HCT116 (cell line): ENCODE data around the gene SLC29A1. TPM values are rescaled to one million over a fixed set of nuclear protein-coding genes. Genes with fewer than 3 reads are reported as not detected.
A peak's percentile ranks its signal among the peaks of the same experiment; 100 is the strongest.

Experiments
- ATAC-seq: fragments of 200-7000 bp; cut with Tn5 transposase; 2 replicates; pipeline ENCODE4 v1.9.1; 2020; ENCODE audit warnings: mild to moderate bottlenecking, moderate library complexity
- BruUV-seq: library from RNA; stranded (reverse); fragments of 400-500 nt; replicated peaks from 2 replicates; lab custom pipeline; 2021; lab: Mats Ljungman, UMichigan
- CTCF ChIA-PET: fragments of 300-600 bp; sonication (Branson Sonifier 250); formaldehyde crosslinking; loops from one replicate; lab custom pipeline; 2021; ENCODE audit warnings: antibody characterized with exemption; lab: Charles Lee
- POLR2A ChIA-PET: fragments of 300-600, 350-600 bp; sonication (Branson Sonifier 250); formaldehyde crosslinking; loops from one replicate; lab custom pipeline; 2021; ENCODE audit warnings: antibody characterized with exemption; lab: Charles Lee
- RAD21 ChIA-PET, 2 experiments: fragments of 300-600 bp; sonication (Branson Sonifier 250); formaldehyde crosslinking; loops; one replicate each; lab custom pipeline; 2023; ENCODE audit warnings: low total read pairs in 2 of 2; ENCODE audit not compliant: uncharacterized antibody in 2 of 2, unreplicated experiment in 2 of 2, low non-redundant PET in 1 of 2; lab: Charles Lee
- DNase-seq: peaks from one replicate; pipeline ENCODE4 v3.0.0-alpha.2; 2010; ENCODE audit warnings: low read depth, low spot score
- H2AFZ ChIP-seq: fragments of 200-600 bp; shearing (Covaris generic), sonication (generic); 2 replicates; pipeline ENCODE4 v1.6.1; 2017; ENCODE audit warnings: low read depth, mixed run types, mixed read lengths, antibody characterized with exemption, low read length; ENCODE audit not compliant: poor library complexity, severe bottlenecking
- H3K27ac ChIP-seq: 2 replicates; pipeline ENCODE4 v1.5.1; 2012; ENCODE audit warnings: low read depth, low read length
- H3K27me3 ChIP-seq: fragments of 200-600 bp; sonication (generic); 2 replicates; pipeline ENCODE4 v1.6.1; 2016; ENCODE audit warnings: mixed run types, low read length, mixed read lengths; ENCODE audit not compliant: insufficient read depth
- H3K36me3 ChIP-seq, 2 experiments: fragments of 200-500 bp in 1 of 2; fragments of 200-600 bp in 1 of 2; sonication (Bioruptor generic) in 1 of 2; sonication (generic) in 1 of 2; 2 replicates each; pipeline versions ENCODE4 v1.5.1 to v1.6.1; 2014 to 2016; ENCODE audit warnings: low read length in 2 of 2, inconsistent platforms in 1 of 2, mixed read lengths in 1 of 2, mixed run types in 1 of 2; ENCODE audit not compliant: insufficient read depth in 2 of 2, control insufficient read depth in 1 of 2
- H3K4me1 ChIP-seq, 2 experiments: fragments of 200-600 bp in 1 of 2; sonication (generic) in 1 of 2; 2 replicates each; pipeline versions ENCODE4 v1.5.1 to v1.6.1; 2012 to 2017; ENCODE audit warnings: low read length in 2 of 2, inconsistent platforms in 1 of 2, mild to moderate bottlenecking in 1 of 2, mixed read lengths in 1 of 2, mixed run types in 1 of 2, moderate library complexity in 1 of 2; ENCODE audit not compliant: insufficient read depth in 2 of 2, control insufficient read depth in 1 of 2
- H3K4me2 ChIP-seq: fragments of 200-600 bp; sonication (generic); 2 replicates; pipeline ENCODE4 v1.6.1; 2017; ENCODE audit warnings: mixed run types, low read length, mixed read lengths
- H3K4me3 ChIP-seq, 2 experiments: fragments of 200-600 bp in 1 of 2; sonication (generic) in 1 of 2; replicated peaks in 1 of 2; 2 replicates each; pipeline ENCODE4 v1.5.1; 2011 to 2016; ENCODE audit warnings: low read length in 2 of 2, control low read depth in 1 of 2, low read depth in 1 of 2, mild to moderate bottlenecking in 1 of 2, mixed read lengths in 1 of 2, mixed run types in 1 of 2
- H3K79me2 ChIP-seq: fragments of 200-600 bp; sonication (generic); 2 replicates; pipeline ENCODE4 v1.6.1; 2017; ENCODE audit warnings: mild to moderate bottlenecking, mixed run types, low read length, moderate library complexity, mixed read lengths; ENCODE audit not compliant: insufficient read depth
- H3K9ac ChIP-seq: fragments of 200-600 bp; sonication (generic); 2 replicates; pipeline ENCODE4 v1.6.1; 2016; ENCODE audit warnings: low read length, mixed read lengths
- H3K9me2 ChIP-seq: fragments of 200-600 bp; sonication (generic), shearing (Covaris generic); 2 replicates; pipeline ENCODE4 v1.6.1; 2017; ENCODE audit warnings: mixed run types, mild to moderate bottlenecking, moderate library complexity; ENCODE audit not compliant: insufficient read depth
- H3K9me3 ChIP-seq, 2 experiments: fragments of 200-500 bp in 1 of 2; fragments of 200-600 bp in 1 of 2; sonication (Bioruptor generic) in 1 of 2; sonication (generic) in 1 of 2; 2 replicates each; pipeline ENCODE4 v1.6.1; 2014 to 2017; ENCODE audit warnings: low read length in 2 of 2, mixed read lengths in 2 of 2, inconsistent platforms in 1 of 2, low read depth in 1 of 2, mild to moderate bottlenecking in 1 of 2, mixed run types in 1 of 2, moderate library complexity in 1 of 2; ENCODE audit not compliant: control insufficient read depth in 1 of 2, insufficient read depth in 1 of 2
- H4K20me1 ChIP-seq: fragments of 200-600 bp; sonication (generic), shearing (Covaris generic); 2 replicates; pipeline ENCODE4 v1.6.1; 2017; ENCODE audit warnings: mixed run types, mild to moderate bottlenecking, moderate library complexity; ENCODE audit not compliant: insufficient read depth
- CBX3 ChIP-seq: IDR thresholded peaks from 2 replicates; pipeline ENCODE4 v1.6.1; 2012; ENCODE audit warnings: low read depth
- CEBPB ChIP-seq: IDR thresholded peaks from 2 replicates; pipeline ENCODE4 v1.6.1; 2012; ENCODE audit warnings: low read depth
- CTCF ChIP-seq, 3 experiments: fragments of 200-600 bp in 1 of 3; sonication (generic) in 1 of 3; IDR thresholded peaks in 2 of 3; conservative IDR thresholded peaks in 1 of 3; 2 replicates each; pipeline ENCODE4 v1.5.1; 2012 to 2017; ENCODE audit warnings: low read depth in 2 of 3, low read length in 2 of 3, antibody characterized with exemption in 1 of 3, borderline replicate concordance in 1 of 3, control low read depth in 1 of 3, mild to moderate bottlenecking in 1 of 3, mixed read lengths in 1 of 3, mixed run types in 1 of 3, moderate library complexity in 1 of 3; ENCODE audit not compliant: insufficient read depth in 1 of 3
- ELF1 ChIP-seq: IDR thresholded peaks from 2 replicates; pipeline ENCODE4 v1.6.1; 2012; ENCODE audit warnings: low read depth, borderline replicate concordance
- EZH2 ChIP-seq: fragments of 200-600 bp; sonication (generic); IDR thresholded peaks from 2 replicates; pipeline ENCODE4 v1.6.1; 2017; ENCODE audit warnings: antibody characterized with exemption, mixed run types
- EZH2phosphoT487 ChIP-seq: fragments of 200-600 bp; IDR thresholded peaks from 2 replicates; pipeline ENCODE4 v1.6.1; 2018; ENCODE audit warnings: antibody characterized with exemption, borderline replicate concordance
- FOSL1 ChIP-seq: IDR thresholded peaks from 2 replicates; pipeline ENCODE4 v1.6.1; 2012; ENCODE audit warnings: low read depth
- JUND ChIP-seq: IDR thresholded peaks from 2 replicates; pipeline ENCODE4 v1.6.1; 2012
- POLR2A ChIP-seq: IDR thresholded peaks from 2 replicates; pipeline ENCODE4 v1.7.0; 2011; ENCODE audit warnings: borderline replicate concordance; ENCODE audit not compliant: insufficient read depth, insufficient read length; ENCODE audit errors: extremely low read depth
- POLR2AphosphoS5 ChIP-seq: IDR thresholded peaks from 2 replicates; pipeline ENCODE4 v1.6.1; 2011; ENCODE audit warnings: mild to moderate bottlenecking, low read depth, low read length, moderate library complexity
- SIN3A ChIP-seq: IDR thresholded peaks from 2 replicates; pipeline ENCODE4 v1.6.1; 2012; ENCODE audit warnings: low read depth
- SP1 ChIP-seq: IDR thresholded peaks from 2 replicates; pipeline ENCODE4 v1.6.1; 2012; ENCODE audit warnings: low read depth
- TCF7L2 ChIP-seq: IDR thresholded peaks from 2 replicates; pipeline ENCODE4 v1.7.0; 2011; ENCODE audit warnings: borderline replicate concordance, inconsistent platforms; ENCODE audit not compliant: insufficient read depth, insufficient read length; ENCODE audit errors: extremely low read depth
- ZFX ChIP-seq: fragments of 450-650 bp; IDR thresholded peaks from 2 replicates; pipeline ENCODE4 v1.6.1; 2017
- ZNF274 ChIP-seq: fragments of 200-500 bp; sonication (Bioruptor generic); IDR thresholded peaks from 2 replicates; pipeline ENCODE4 v1.6.1; 2014; ENCODE audit warnings: mild to moderate bottlenecking, low read depth, low read length, inconsistent platforms
- intact Hi-C: fragments of 100-400 bp; cut with micrococcal nuclease; formaldehyde crosslinking; loops from 2 replicates; pipeline ENCODE4 v1.10.0; 2022
- total RNA-seq: library from RNA; stranded (reverse); gene quantifications from one replicate; pipeline ENCODE4 v1.2.1, GENCODE V29; 2021; ENCODE audit not compliant: unreplicated experiment
- TF ChIP-seq, protein P1 (sequence below): IDR thresholded peaks from 2 replicates; pipeline ENCODE4 v1.6.1; 2012
- TF ChIP-seq, protein P2 (sequence below): IDR thresholded peaks from 2 replicates; pipeline ENCODE4 v1.6.1; 2011; ENCODE audit warnings: mild to moderate bottlenecking, low read length, moderate library complexity; ENCODE audit not compliant: insufficient replicate concordance; ENCODE audit errors: extremely low read depth
- TF ChIP-seq, protein P3 (sequence below): IDR thresholded peaks from 2 replicates; pipeline ENCODE4 v1.6.1; 2012; ENCODE audit warnings: low read depth
- TF ChIP-seq, protein P4 (sequence below): IDR thresholded peaks from 2 replicates; pipeline ENCODE4 v1.6.1; 2012

The SLC29A1 gene
- total RNA-seq, 1 experiment from 2014 or later: 67.6 TPM

GRCh38 chr6:44265007-44265721, 41.8 kb downstream of the SLC29A1 start, which contains the start of gene NFKBIE:
NFKBIE (minus strand) TSS chr6:44265551; CDS start chr6:44265346, 205 bp downstream.
- intact Hi-C loops: loop anchor here (5.0 kb wide), 1 partner anchor 192 kb away; no protein-coding TSS in a partner anchor
- Histone ChIP-seq H2AFZ (no peak within 1 kb of the TSS), H4K20me1 (no peaks in the 10 kb centered on the region), H3K4me2 (peak within 1 kb of the TSS; percentile 99), H3K9me3 (no peaks in the 10 kb centered on the region), H3K9ac (peak within 1 kb of the TSS; percentile 88), H3K4me1 (peaks cover 7 to 26% of the 10 kb centered on the region in 2 experiments), H3K36me3 (peaks cover 2 to 3% of the 10 kb centered on the region in 2 experiments; a peak in 2 of 4 replicates), H3K79me2 (peaks cover 25% of the 10 kb centered on the region; the same call in 1 of the 2 replicates), H3K27me3 (no peaks in the 10 kb centered on the region), H3K4me3 (peak within 1 kb of the TSS; percentile 88 to 92), H3K9me2 (no peaks in the 10 kb centered on the region), H3K27ac (peak within 1 kb of the TSS; percentile 79)
- peak; percentile 68 for DNase-seq
- CTCF ChIA-PET: interaction anchor here (1.1 to 1.5 kb wide), 3 partner anchors 10 to 169 kb away, joined by 3 to 5 read pairs (median 3); no protein-coding TSS in a partner anchor
- no TSS peak for BruUV-seq
- peak; percentile 83 for ATAC-seq
- POLR2A ChIA-PET: interaction anchor here (0.7 to 1.6 kb wide), 2 partner anchors 9 to 10 kb away, joined by 3 read pairs; no protein-coding TSS in a partner anchor
- RAD21 ChIA-PET: no interaction called here
- peak; percentile 53; the same call in 1 of the 2 replicates for TF ChIP-seq ZFX
- TF ChIP-seq CEBPB: no peak
- TF ChIP-seq, protein P1, sequence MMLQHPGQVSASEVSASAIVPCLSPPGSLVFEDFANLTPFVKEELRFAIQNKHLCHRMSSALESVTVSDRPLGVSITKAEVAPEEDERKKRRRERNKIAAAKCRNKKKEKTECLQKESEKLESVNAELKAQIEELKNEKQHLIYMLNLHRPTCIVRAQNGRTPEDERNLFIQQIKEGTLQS: no peak
- no peak for TF ChIP-seq ZNF274
- peak; percentile 95 for TF ChIP-seq POLR2AphosphoS5
- TF ChIP-seq, protein P2, sequence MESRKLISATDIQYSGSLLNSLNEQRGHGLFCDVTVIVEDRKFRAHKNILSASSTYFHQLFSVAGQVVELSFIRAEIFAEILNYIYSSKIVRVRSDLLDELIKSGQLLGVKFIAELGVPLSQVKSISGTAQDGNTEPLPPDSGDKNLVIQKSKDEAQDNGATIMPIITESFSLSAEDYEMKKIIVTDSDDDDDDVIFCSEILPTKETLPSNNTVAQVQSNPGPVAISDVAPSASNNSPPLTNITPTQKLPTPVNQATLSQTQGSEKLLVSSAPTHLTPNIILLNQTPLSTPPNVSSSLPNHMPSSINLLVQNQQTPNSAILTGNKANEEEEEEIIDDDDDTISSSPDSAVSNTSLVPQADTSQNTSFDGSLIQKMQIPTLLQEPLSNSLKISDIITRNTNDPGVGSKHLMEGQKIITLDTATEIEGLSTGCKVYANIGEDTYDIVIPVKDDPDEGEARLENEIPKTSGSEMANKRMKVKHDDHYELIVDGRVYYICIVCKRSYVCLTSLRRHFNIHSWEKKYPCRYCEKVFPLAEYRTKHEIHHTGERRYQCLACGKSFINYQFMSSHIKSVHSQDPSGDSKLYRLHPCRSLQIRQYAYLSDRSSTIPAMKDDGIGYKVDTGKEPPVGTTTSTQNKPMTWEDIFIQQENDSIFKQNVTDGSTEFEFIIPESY: no peak
- TF ChIP-seq, protein P3, sequence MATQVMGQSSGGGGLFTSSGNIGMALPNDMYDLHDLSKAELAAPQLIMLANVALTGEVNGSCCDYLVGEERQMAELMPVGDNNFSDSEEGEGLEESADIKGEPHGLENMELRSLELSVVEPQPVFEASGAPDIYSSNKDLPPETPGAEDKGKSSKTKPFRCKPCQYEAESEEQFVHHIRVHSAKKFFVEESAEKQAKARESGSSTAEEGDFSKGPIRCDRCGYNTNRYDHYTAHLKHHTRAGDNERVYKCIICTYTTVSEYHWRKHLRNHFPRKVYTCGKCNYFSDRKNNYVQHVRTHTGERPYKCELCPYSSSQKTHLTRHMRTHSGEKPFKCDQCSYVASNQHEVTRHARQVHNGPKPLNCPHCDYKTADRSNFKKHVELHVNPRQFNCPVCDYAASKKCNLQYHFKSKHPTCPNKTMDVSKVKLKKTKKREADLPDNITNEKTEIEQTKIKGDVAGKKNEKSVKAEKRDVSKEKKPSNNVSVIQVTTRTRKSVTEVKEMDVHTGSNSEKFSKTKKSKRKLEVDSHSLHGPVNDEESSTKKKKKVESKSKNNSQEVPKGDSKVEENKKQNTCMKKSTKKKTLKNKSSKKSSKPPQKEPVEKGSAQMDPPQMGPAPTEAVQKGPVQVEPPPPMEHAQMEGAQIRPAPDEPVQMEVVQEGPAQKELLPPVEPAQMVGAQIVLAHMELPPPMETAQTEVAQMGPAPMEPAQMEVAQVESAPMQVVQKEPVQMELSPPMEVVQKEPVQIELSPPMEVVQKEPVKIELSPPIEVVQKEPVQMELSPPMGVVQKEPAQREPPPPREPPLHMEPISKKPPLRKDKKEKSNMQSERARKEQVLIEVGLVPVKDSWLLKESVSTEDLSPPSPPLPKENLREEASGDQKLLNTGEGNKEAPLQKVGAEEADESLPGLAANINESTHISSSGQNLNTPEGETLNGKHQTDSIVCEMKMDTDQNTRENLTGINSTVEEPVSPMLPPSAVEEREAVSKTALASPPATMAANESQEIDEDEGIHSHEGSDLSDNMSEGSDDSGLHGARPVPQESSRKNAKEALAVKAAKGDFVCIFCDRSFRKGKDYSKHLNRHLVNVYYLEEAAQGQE: no peak
- TF ChIP-seq SIN3A: peak; percentile 70; the same call in 1 of the 2 replicates
- peak; percentile 72 for TF ChIP-seq POLR2A
- TF ChIP-seq SP1: no peak
- TF ChIP-seq CTCF (IDR thresholded peaks at IDR 0.05 in 2 of 3, conservative IDR thresholded peaks at IDR 0.05 in 1 of 3; ENCODE audit: borderline replicate concordance in 1 of 3, insufficient read depth in 1 of 3, low read depth in 2 of 3, low read length in 2 of 3): peak; percentile 15 to 41 (median 35); a peak in 3 of 6 replicates
- TF ChIP-seq, protein P4, sequence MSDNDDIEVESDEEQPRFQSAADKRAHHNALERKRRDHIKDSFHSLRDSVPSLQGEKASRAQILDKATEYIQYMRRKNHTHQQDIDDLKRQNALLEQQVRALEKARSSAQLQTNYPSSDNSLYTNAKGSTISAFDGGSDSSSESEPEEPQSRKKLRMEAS: no peak
- TF ChIP-seq JUND: no peak
- TF ChIP-seq TCF7L2: no peak
- no peak for TF ChIP-seq CBX3
- no peak for TF ChIP-seq FOSL1
- no peak for TF ChIP-seq EZH2phosphoT487
- no peak for TF ChIP-seq EZH2
- TF ChIP-seq ELF1: no peak
